ENCODE measurements around the gene SLC45A1.

SLC45A1 gene

DNA sequence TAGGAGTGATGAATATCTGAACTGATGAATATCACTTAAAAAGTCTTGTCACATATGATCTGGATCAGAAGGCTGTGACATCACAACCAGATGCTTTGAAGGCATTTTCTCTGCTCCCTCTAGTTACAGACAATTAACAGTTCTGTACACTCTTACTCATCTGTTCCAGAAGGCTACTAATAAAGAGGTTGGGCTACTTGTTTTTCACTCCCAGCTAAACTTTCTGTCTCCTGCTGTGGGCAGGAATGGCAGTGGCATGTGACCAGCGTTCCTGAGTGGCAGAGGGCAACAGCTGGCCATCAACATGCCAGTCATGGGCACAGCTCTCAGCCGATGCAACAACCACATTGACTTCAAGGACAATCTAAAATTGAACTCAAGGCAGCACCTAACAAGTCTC is 66.7 kb downstream of the SLC45A1 start:
- no peak for DNase-seq (ENCODE audit: low spot score)

DNA sequence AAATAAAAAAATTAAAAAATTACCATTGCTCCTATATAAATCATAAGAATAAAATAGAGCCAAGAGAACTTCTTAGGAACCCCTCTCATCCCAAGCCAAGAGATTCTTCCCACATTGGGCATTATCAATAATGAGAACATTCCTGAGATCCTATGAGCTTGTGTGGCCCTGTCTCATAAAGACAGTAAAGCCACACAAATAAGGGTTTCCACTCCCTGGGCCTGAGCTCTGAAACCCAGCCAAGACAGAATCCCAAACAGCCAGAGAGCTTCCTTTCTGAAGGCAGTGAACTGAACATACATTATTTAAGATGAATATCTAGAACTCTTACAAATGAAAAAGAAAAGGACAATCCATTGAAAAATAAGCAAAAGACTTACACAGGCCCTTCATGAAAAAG is 68.3 kb downstream of the SLC45A1 start:
- DNase-seq (ENCODE audit: low spot score), result no peak

DNA sequence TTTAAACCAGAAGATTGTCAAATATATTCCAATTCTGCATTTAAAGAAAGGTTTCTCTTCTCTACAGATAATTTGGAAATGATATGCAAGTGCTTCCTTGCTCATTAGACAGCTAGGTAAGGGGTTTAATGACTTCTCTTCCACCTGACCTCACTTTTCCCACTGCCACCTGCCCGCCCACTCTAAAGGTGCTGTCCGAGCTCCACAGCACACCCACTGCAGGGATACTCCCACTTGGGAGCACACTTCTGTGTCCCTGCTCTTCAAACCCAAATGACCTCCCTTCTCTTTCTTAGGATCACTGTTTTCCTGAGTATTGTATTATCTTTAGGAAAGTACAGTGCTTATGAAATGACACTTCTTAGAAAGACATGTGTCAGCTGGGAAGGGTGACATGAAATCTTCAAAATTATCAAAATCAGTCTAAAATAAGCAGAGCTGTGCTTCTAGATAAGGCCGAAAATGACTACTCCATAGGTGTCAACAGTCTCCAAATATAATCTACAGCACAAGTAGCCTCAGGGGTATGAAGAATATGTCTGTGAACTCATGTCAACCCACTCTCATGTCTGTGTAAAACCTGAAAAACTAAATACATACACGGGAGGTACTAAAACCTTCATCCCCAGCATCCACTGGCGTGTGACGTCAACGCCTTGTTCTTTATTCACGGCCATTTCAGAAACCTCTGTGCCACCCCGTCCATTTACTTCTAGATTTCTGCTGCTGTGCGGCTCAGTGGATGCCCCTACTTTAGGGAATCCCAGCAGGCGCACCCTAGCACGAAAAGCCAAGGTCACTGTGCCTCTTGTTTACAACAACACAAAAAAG is 71.0 kb downstream of the SLC45A1 start:
- no peak for DNase-seq (ENCODE audit: low spot score)

DNA sequence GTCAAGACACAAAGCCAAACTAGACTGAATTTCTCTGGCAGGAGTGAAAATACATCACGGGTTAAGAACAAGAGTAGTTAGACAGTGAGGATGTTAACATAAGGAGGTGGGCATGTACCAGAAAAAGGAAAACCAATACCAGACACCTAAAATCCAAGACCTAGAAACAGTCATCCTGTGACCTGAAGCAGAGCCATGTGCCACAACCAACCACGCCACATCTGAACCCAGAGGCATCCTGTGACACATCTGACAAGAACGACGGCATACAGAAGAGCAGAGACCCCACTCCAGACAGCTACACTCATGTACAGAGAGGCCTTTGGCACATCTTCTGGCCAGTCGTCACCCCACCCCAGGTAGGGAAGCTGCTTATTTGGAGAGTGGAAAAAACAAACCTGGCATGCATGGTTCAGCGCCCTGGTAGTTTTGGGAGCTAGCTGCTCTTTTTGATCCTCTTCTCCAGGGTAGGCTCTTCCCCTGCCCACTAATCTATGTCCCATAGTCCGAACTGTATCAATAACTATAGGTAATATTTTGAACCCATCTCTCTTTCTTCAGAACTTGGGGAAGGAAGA is 72.1 kb downstream of the SLC45A1 start:
- DNase-seq (ENCODE audit: low spot score), result no peak

DNA sequence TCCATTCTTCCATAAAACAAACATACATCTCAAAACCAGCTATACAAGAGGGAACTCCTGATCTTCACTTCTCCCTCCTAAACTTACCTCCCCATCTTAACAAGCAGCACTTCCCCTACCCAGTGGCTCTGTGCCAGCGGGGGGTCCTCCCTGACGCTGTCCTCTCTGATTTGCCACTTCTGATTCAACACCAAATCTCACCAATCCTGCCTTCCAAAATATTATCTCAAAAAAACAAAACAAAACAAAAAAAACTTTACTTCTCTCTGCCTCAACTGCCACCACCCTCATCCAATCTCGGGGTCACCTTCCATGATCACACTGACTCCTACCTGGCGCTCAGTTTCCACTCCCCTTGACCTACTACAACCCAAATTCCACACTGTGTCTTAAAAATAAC is 72.8 kb downstream of the SLC45A1 start:
- DNase-seq (ENCODE audit: low spot score), result no peak

DNA sequence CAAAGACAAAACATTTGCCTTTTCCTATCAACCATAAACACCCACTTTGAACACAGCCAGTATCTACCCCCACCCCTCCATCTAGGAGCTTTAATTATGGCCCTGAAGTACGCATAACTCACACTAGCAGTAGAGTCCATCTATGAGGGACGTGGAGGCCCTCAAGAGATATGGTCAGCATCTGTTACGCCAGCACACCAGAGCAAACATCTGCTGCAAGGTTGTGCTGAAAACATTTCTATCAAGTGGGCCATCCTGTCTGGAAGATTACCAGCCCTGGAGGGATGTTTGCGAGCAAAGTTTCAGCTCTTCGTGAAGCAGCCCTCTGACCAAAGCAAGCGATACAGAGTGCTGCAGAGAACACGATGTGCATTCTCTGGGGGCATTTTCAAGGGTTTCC is 74.6 kb downstream of the SLC45A1 start:
- no peak for DNase-seq (ENCODE audit: low spot score)
